Measurements from ENCODE around the gene VARS2.

- TF ChIP-seq CTCF (IDR thresholded peaks at IDR 0.05; ENCODE audit: low read depth, low read length) = no peak
- no peak for TF ChIP-seq POLR2A (IDR thresholded peaks at IDR 0.05; ENCODE audit: extremely low read depth, insufficient read length)
Observed at GRCh38 chr6:30928677-30929076, 14.6 kb downstream of the VARS2 start.

Measured in NB4 (cell line).